NT2/D1 (cell line): ENCODE data around the gene MBTPS1.

Experiments used
- SUZ12 ChIP-seq: IDR thresholded peaks from 2 replicates; pipeline ENCODE4 v1.6.1; 2011; ENCODE audit not compliant: insufficient read length, insufficient read depth; ENCODE audit errors: extremely low read depth
- YY1 ChIP-seq: IDR thresholded peaks from 2 replicates; pipeline ENCODE4 v1.6.1; 2011; ENCODE audit not compliant: insufficient read length, insufficient read depth
- ZNF274 ChIP-seq: IDR thresholded peaks from 2 replicates; pipeline ENCODE4 v1.6.1; 2011; ENCODE audit warnings: mild to moderate bottlenecking, low read depth, low read length

- no peak for TF ChIP-seq YY1
- TF ChIP-seq SUZ12, result no peak
- TF ChIP-seq ZNF274, result no peak
These were observed 8.8 kb downstream of the MBTPS1 start for GRCh38 chr16:84107921-84108320.
